B cell (primary cell): ENCODE data around the gene WFIKKN2. TPM values are rescaled to one million over a fixed set of nuclear protein-coding genes. Genes with fewer than 3 reads are reported as not detected.

Experiments
- ATAC-seq: fragments of 200-7000 bp; cut with Tn5 transposase; one replicate; pipeline ENCODE4 v1.10.0; 2021; ENCODE audit warnings: low read depth, mild to moderate bottlenecking, moderate number of reproducible peaks, moderate library complexity
- CTCF ChIA-PET: fragments of 350-600 bp; sonication (Branson Sonifier 250); formaldehyde crosslinking; loops from one replicate; lab custom pipeline; 2021; ENCODE audit warnings: antibody characterized with exemption, inconsistent platforms; lab: Charles Lee
- POLR2A ChIA-PET: fragments of 350-600 bp; sonication (Branson Sonifier 250); formaldehyde crosslinking; loops from one replicate; lab custom pipeline; 2021; ENCODE audit warnings: antibody characterized with exemption; lab: Charles Lee
- DNase-seq: peaks from one replicate; pipeline ENCODE4 v3.0.0; 2013
- H2AFZ ChIP-seq: 2 replicates; pipeline ENCODE4 v1.6.1; 2012; ENCODE audit warnings: mild to moderate bottlenecking, low read depth, low read length; ENCODE audit not compliant: insufficient read depth, poor library complexity, severe bottlenecking
- H3K27ac ChIP-seq, 2 donors: 1 replicate in 1 of 2; 2 replicates in 1 of 2; pipeline ENCODE4 v1.5.1; 2012 to 2013; ENCODE audit warnings: low read length in 2 of 2, mild to moderate bottlenecking in 2 of 2, moderate library complexity in 1 of 2
- H3K27me3 ChIP-seq, 4 experiments: fragments of 200-600 bp in 1 of 4; sonication (generic) in 1 of 4; replicated peaks in 1 of 4; 1 replicate in 2 of 4; 2 replicates in 2 of 4; pipeline versions ENCODE4 v1.6.1 to v1.7.0; 2013 to 2016; ENCODE audit warnings: low read length in 3 of 4, mild to moderate bottlenecking in 2 of 4, mixed read lengths in 1 of 4, moderate library complexity in 1 of 4; ENCODE audit not compliant: insufficient read depth in 4 of 4, control insufficient read depth in 3 of 4; ENCODE audit errors: control extremely low read depth in 1 of 4
- H3K36me3 ChIP-seq, 2 experiments: replicated peaks in 1 of 2; 1 replicate in 1 of 2; 2 replicates in 1 of 2; pipeline versions ENCODE4 v1.6.1 to v1.7.1; 2013; ENCODE audit warnings: low read length in 1 of 2; ENCODE audit not compliant: insufficient read depth in 2 of 2, control insufficient read depth in 1 of 2; ENCODE audit errors: control extremely low read depth in 1 of 2, extremely low read depth in 1 of 2
- H3K4me1 ChIP-seq, 2 donors: fragments of 200-600 bp in 1 of 2; sonication (generic) in 1 of 2; 1 replicate in 1 of 2; 2 replicates in 1 of 2; pipeline versions ENCODE4 v1.5.1 to v1.6.1; 2013 to 2017; ENCODE audit warnings: low read length in 2 of 2; ENCODE audit not compliant: control insufficient read depth in 2 of 2, insufficient read depth in 2 of 2
- H3K4me2 ChIP-seq: replicated peaks from 2 replicates; pipeline ENCODE3; 2012; ENCODE audit warnings: mild to moderate bottlenecking, low read depth, low read length; ENCODE audit not compliant: poor library complexity, severe bottlenecking
- H3K4me3 ChIP-seq, 5 experiments: fragments of 200-600 bp in 1 of 5; sonication (generic) in 1 of 5; 1 replicate in 3 of 5; 2 replicates in 2 of 5; pipeline versions ENCODE4 v1.5.1 to v1.7.0; 2011 to 2016; ENCODE audit warnings: low read length in 4 of 5, mild to moderate bottlenecking in 4 of 5, low read depth in 2 of 5, control low read depth in 1 of 5, moderate library complexity in 1 of 5; ENCODE audit not compliant: insufficient read depth in 1 of 5; ENCODE audit errors: control extremely low read depth in 1 of 5, extremely low read depth in 1 of 5
- H3K79me2 ChIP-seq: fragments of 200-600 bp; sonication (generic); one replicate; pipeline ENCODE4 v1.6.0; 2016; ENCODE audit warnings: low read length; ENCODE audit not compliant: control insufficient read depth, insufficient read depth
- H3K9ac ChIP-seq: fragments of 200-600 bp; sonication (generic); 2 replicates; pipeline ENCODE4 v1.6.1; 2017; ENCODE audit warnings: mild to moderate bottlenecking, low read length, moderate library complexity
- H3K9me3 ChIP-seq, 3 donors: one replicate each; pipeline versions ENCODE4 v1.6.1 to v1.7.1; 2013; ENCODE audit warnings: low read length in 2 of 3; ENCODE audit not compliant: control insufficient read depth in 2 of 3, insufficient read depth in 1 of 3; ENCODE audit errors: control extremely low read depth in 1 of 3
- H4K20me1 ChIP-seq: 2 replicates; pipeline ENCODE4 v1.6.0; 2012; ENCODE audit warnings: mild to moderate bottlenecking, low read length; ENCODE audit not compliant: insufficient read depth, control insufficient read depth, poor library complexity, severe bottlenecking
- H3K27ac Mint-ChIP-seq: one replicate; pipeline ENCODE4 v1.8.0; 2021; ENCODE audit warnings: mixed read lengths
- H3K27me3 Mint-ChIP-seq: one replicate; pipeline ENCODE4 v1.8.0; 2021; ENCODE audit warnings: mixed read lengths
- H3K4me1 Mint-ChIP-seq: one replicate; pipeline ENCODE4 v1.8.0; 2021; ENCODE audit warnings: mixed read lengths
- H3K4me3 Mint-ChIP-seq: one replicate; pipeline ENCODE4 v1.8.0; 2021; ENCODE audit warnings: mixed read lengths
- H3K9me3 Mint-ChIP-seq: one replicate; pipeline ENCODE4 v1.8.0; 2022; ENCODE audit warnings: mixed read lengths; ENCODE audit not compliant: insufficient read depth
- EZH2 ChIP-seq: IDR thresholded peaks from 2 replicates; pipeline ENCODE4 v1.6.1; 2012; ENCODE audit warnings: borderline replicate concordance, low read depth, mild to moderate bottlenecking, moderate library complexity, low read length; ENCODE audit not compliant: insufficient read depth, poor library complexity, severe bottlenecking
- WGBS: methylation state at CpG from one replicate; pipeline ENCODE4 v1.1.5; 2013; ENCODE audit warnings: missing lambda C conversion rate; ENCODE audit not compliant: insufficient coverage; 5-methylcytosine and 5-hydroxymethylcytosine counted together
- intact Hi-C: fragments of 100-400 bp; cut with micrococcal nuclease; formaldehyde crosslinking; loops from one replicate; pipeline ENCODE4 v1.10.0; 2022
- polyA plus RNA-seq: library from polyadenylated mRNA; depleted of rRNA; stranded (reverse); fragments of >200 nt; gene quantifications from 2 replicates; pipeline ENCODE4 v1.2.3, GENCODE V29; 2012
- total RNA-seq, 2 donors: library from RNA; stranded (reverse); fragments of 120-200 nt in 1 of 2; gene quantifications; 1 replicate in 1 of 2; 2 replicates in 1 of 2; pipeline versions ENCODE4 v1.2.3 to v1.2.4, GENCODE V29; 2013 to 2022
- TF ChIP-seq, protein P1 (sequence below): fragments of 200-600 bp; IDR thresholded peaks from one replicate; pipeline ENCODE4 v1.8.0; 2022; ENCODE audit warnings: antibody characterized with exemption, mild to moderate bottlenecking

WFIKKN2 gene
- total and polyA plus RNA-seq, 2 donors (not counting 1 experiment from before 2014, with no cell fraction given), result not detected

GRCh38 chr17:50837286-50837979 is 2.0 kb downstream of the WFIKKN2 start:
- no peaks in the 10 kb centered on the region for H4K20me1 ChIP-seq
- H3K4me2 ChIP-seq, result no peak overlapping the region
- H3K27me3 ChIP-seq, result peaks cover 0 to 5% (median 0%) of the 10 kb centered on the region in 4 experiments
- WGBS, result 88% methylated on average over 7 of the region's 7 CpGs
- no peak overlapping the region for H3K9ac ChIP-seq
- no peaks in the 10 kb centered on the region for H3K9me3 ChIP-seq
- TF ChIP-seq EZH2, result no peak
- TF ChIP-seq, protein P1, sequence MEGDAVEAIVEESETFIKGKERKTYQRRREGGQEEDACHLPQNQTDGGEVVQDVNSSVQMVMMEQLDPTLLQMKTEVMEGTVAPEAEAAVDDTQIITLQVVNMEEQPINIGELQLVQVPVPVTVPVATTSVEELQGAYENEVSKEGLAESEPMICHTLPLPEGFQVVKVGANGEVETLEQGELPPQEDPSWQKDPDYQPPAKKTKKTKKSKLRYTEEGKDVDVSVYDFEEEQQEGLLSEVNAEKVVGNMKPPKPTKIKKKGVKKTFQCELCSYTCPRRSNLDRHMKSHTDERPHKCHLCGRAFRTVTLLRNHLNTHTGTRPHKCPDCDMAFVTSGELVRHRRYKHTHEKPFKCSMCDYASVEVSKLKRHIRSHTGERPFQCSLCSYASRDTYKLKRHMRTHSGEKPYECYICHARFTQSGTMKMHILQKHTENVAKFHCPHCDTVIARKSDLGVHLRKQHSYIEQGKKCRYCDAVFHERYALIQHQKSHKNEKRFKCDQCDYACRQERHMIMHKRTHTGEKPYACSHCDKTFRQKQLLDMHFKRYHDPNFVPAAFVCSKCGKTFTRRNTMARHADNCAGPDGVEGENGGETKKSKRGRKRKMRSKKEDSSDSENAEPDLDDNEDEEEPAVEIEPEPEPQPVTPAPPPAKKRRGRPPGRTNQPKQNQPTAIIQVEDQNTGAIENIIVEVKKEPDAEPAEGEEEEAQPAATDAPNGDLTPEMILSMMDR, result no peak
- H3K79me2 ChIP-seq, result no peaks in the 10 kb centered on the region
- DNase-seq (no peak), ATAC-seq (no peak)
- Mint-ChIP-seq H3K27me3 (peaks cover 7% of the 10 kb centered on the region), H3K4me3 (no peak overlapping the region), H3K9me3 (no peaks in the 10 kb centered on the region), H3K4me1 (no peaks in the 10 kb centered on the region), H3K27ac (no peak overlapping the region)
- CTCF ChIA-PET, result no interaction called here
- no peak overlapping the region for H2AFZ ChIP-seq
- no peaks in the 10 kb centered on the region for H3K36me3 ChIP-seq
- H3K4me3 ChIP-seq, result no peak overlapping the region
- no peak overlapping the region for H3K27ac ChIP-seq
- POLR2A ChIA-PET, result no interaction called here
- H3K4me1 ChIP-seq, result no peaks in the 10 kb centered on the region
- intact Hi-C loops, result no loop called here
